HG03354 (cell line): ENCODE measurements around the gene MST1.

Experiments
- ATAC-seq: cut with Tn5 transposase; IDR thresholded peaks from one replicate; pipeline ENCODE4 v1.9.1; 2021; ENCODE audit warnings: mild to moderate bottlenecking; ENCODE audit not compliant: unreplicated experiment, poor library complexity, severe bottlenecking

MST1 gene

GRCh38 chr3:49719214-49719884 lies 30.1 kb upstream of the MST1 start, which contains the start of gene AMIGO3:
Gene AMIGO3, minus strand, starts transcription at chr3:49719684. Its CDS starts 219 bp downstream, at chr3:49719465.
- ATAC-seq: peak; percentile 64

- ATAC-seq: no peak
Observed at GRCh38 chr3:49718858-49719213, 29.6 kb upstream of the MST1 start.

GRCh38 chr3:49717959-49718857 lies 28.9 kb upstream of the MST1 start:
- ATAC-seq: no peak

GRCh38 chr3:49717211-49717958 lies 28.1 kb upstream of the MST1 start:
- no peak for ATAC-seq

GRCh38 chr3:49716691-49717210 lies 27.5 kb upstream of the MST1 start:
- ATAC-seq: no peak

GRCh38 chr3:49716169-49716568 lies 26.9 kb upstream of the MST1 start:
- ATAC-seq: no peak

GRCh38 chr3:49715611-49716121 lies 26.4 kb upstream of the MST1 start:
- ATAC-seq: no peak

GRCh38 chr3:49714728-49715550 lies 25.7 kb upstream of the MST1 start:
- no peak for ATAC-seq

- no peak for ATAC-seq
Observed at GRCh38 chr3:49713336-49714105, 24.2 kb upstream of the MST1 start.

- ATAC-seq: no peak
Observed at GRCh38 chr3:49712631-49713317, 23.5 kb upstream of the MST1 start.

GRCh38 chr3:49712166-49712565 lies 22.9 kb upstream of the MST1 start:
- no peak for ATAC-seq

- no peak for ATAC-seq
Observed at GRCh38 chr3:49711489-49711888, 22.2 kb upstream of the MST1 start.

- no peak for ATAC-seq
Observed at GRCh38 chr3:49709852-49710251, 20.6 kb upstream of the MST1 start.

GRCh38 chr3:49707113-49707480 lies 17.8 kb upstream of the MST1 start:
- ATAC-seq: no peak

- ATAC-seq: no peak
Observed at GRCh38 chr3:49706456-49707112, 17.3 kb upstream of the MST1 start.

- ATAC-seq: no peak
Observed at GRCh38 chr3:49705390-49705960, 16.2 kb upstream of the MST1 start.

- no peak for ATAC-seq
Observed at GRCh38 chr3:49704629-49705028, 15.4 kb upstream of the MST1 start.
